Neural progenitor cell (in vitro differentiated cells): Measurements from ENCODE around the gene TANC1. TPM values are rescaled to one million over a fixed set of nuclear protein-coding genes. Genes with fewer than 3 reads are reported as not detected.

Source experiments
- DNase-seq: peaks from one replicate; pipeline ENCODE4 v3.0.0-alpha.2; 2016; ENCODE audit warnings: low spot score
- H2AFZ ChIP-seq: fragments of 200-600 bp; sonication (generic); replicated peaks from 2 replicates; pipeline ENCODE4 v1.6.1; 2016; ENCODE audit warnings: antibody characterized with exemption
- H3F3A ChIP-seq: fragments of 200-600 bp; sonication (generic); 2 replicates; pipeline ENCODE4 v1.6.1; 2016; ENCODE audit warnings: antibody characterized with exemption, low read depth
- H3K27ac ChIP-seq: fragments of 200-600 bp; sonication (generic); 2 replicates; pipeline ENCODE4 v1.5.1; 2016; ENCODE audit warnings: mild to moderate bottlenecking
- H3K27me3 ChIP-seq: fragments of 200-600 bp; sonication (generic); 2 replicates; pipeline ENCODE4 v1.6.1; 2016; ENCODE audit warnings: mild to moderate bottlenecking, moderate library complexity
- H3K36me3 ChIP-seq: fragments of 200-600 bp; sonication (generic); 2 replicates; pipeline ENCODE4 v1.5.1; 2016
- H3K4me1 ChIP-seq: fragments of 200-600 bp; sonication (generic); 2 replicates; pipeline ENCODE4 v1.6.1; 2016; ENCODE audit warnings: mixed run types
- H3K4me2 ChIP-seq: fragments of 200-600 bp; sonication (generic); 2 replicates; pipeline ENCODE4 v1.6.1; 2016
- H3K4me3 ChIP-seq: fragments of 200-600 bp; sonication (generic); 2 replicates; pipeline ENCODE4 v1.5.1; 2016
- H3K79me2 ChIP-seq: fragments of 200-600 bp; sonication (generic); 2 replicates; pipeline ENCODE4 v1.6.1; 2016; ENCODE audit warnings: low read depth
- H3K9ac ChIP-seq: fragments of 200-600 bp; sonication (generic); 2 replicates; pipeline ENCODE4 v1.6.1; 2016
- H3K9me3 ChIP-seq: fragments of 200-600 bp; sonication (generic); 2 replicates; pipeline ENCODE4 v1.5.1; 2016; ENCODE audit warnings: low read depth
- H4K20me1 ChIP-seq: fragments of 200-600 bp; sonication (generic); 2 replicates; pipeline ENCODE4 v1.6.1; 2016; ENCODE audit warnings: low read depth
- H3K27ac Mint-ChIP-seq: 3 replicates; pipeline ENCODE4 v1.8.0; 2021; ENCODE audit warnings: mixed read lengths
- H3K27me3 Mint-ChIP-seq: 2 replicates; pipeline ENCODE4 v1.8.0; 2022; ENCODE audit warnings: low read depth, mild to moderate bottlenecking, inconsistent platforms, moderate library complexity, mixed read lengths; ENCODE audit not compliant: insufficient read depth
- H3K36me3 Mint-ChIP-seq: 3 replicates; pipeline ENCODE4 v1.8.0; 2021; ENCODE audit warnings: mixed read lengths
- H3K4me1 Mint-ChIP-seq: 3 replicates; pipeline ENCODE4 v1.8.0; 2021; ENCODE audit warnings: mixed read lengths
- H3K4me3 Mint-ChIP-seq: 3 replicates; pipeline ENCODE4 v1.8.0; 2021; ENCODE audit warnings: mild to moderate bottlenecking, moderate library complexity, mixed read lengths
- H3K9me3 Mint-ChIP-seq: 3 replicates; pipeline ENCODE4 v1.8.0; 2020; ENCODE audit warnings: mixed read lengths
- EZH2 ChIP-seq: fragments of 200-600 bp; sonication (generic); IDR thresholded peaks from 2 replicates; pipeline ENCODE4 v1.6.1; 2017; ENCODE audit warnings: antibody characterized with exemption, mild to moderate bottlenecking, moderate library complexity
- EZH2phosphoT487 ChIP-seq: fragments of 200-600 bp; sonication (generic); IDR thresholded peaks from 2 replicates; pipeline ENCODE4 v1.6.1; 2017; ENCODE audit warnings: antibody characterized with exemption
- total RNA-seq: library from RNA; depleted of rRNA; stranded (reverse); fragments of >200 nt; gene quantifications from 2 replicates; pipeline ENCODE4 v1.2.3, GENCODE V29; 2015; ENCODE audit warnings: low replicate concordance
- TF ChIP-seq, protein P1 (sequence below): fragments of 200-600 bp; sonication (generic); IDR thresholded peaks from 2 replicates; pipeline ENCODE4 v1.5.1; 2017; ENCODE audit warnings: antibody characterized with exemption, mild to moderate bottlenecking

Gene TANC1
- total RNA-seq, 1 donor from 2014 or later: 11.9 TPM

DNA sequence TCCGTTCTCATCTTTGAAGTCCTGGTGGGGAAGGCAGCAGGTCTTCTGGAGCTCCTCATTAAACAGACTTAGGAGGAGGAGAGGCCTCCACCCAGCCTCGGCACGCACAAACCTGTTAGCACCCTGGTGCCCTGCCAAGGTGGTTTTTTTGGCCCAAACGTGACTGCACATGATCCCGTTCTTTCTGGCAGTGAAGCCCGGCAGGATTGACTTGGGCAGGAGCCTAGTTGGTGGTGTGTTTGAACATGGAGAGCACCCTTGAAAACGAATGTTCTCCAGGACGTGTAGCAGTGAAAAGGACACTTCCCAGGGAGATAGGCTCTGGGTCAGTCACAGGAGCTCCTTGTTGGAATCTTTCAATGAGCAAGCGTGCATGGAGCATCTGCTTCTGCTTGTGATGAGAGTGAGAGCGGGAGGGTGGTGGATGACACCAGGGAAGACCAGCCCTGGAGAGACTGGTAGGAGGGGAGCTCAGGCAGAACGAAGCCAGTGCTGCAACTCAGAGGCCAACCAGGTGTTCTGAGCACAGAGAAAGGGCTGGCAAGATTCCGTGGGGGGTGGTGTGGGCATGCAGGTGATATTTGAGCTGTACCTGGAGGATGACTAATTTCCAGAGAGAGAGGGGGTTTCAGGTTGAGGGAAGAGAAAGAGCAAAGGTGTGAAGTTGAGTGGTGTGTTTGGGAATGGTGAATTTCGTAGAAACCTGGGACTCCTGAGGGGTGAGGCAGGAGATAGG is 73.8 kb downstream of the TANC1 start:
- peaks cover 6% of the 10 kb centered on the region for H3K4me1 ChIP-seq
- H3K9ac ChIP-seq: no peak overlapping the region
- H3K9me3 Mint-ChIP-seq: peaks cover 44% of the 10 kb centered on the region
- H3K4me2 ChIP-seq: no peak overlapping the region
- peaks cover 2% of the 10 kb centered on the region for H3K27me3 Mint-ChIP-seq
- H3K4me3 Mint-ChIP-seq: no peak overlapping the region
- H3K4me1 Mint-ChIP-seq: peaks cover 8% of the 10 kb centered on the region
- no peaks in the 10 kb centered on the region for H3K27me3 ChIP-seq
- no peak overlapping the region for H3K4me3 ChIP-seq
- H3K79me2 ChIP-seq: no peaks in the 10 kb centered on the region
- no peaks in the 10 kb centered on the region for H4K20me1 ChIP-seq
- no peak for DNase-seq
- no peak overlapping the region for H3K27ac ChIP-seq
- H3K27ac Mint-ChIP-seq: no peak overlapping the region
- peaks cover 5% of the 10 kb centered on the region for H3K9me3 ChIP-seq
- TF ChIP-seq EZH2 (no peak), EZH2phosphoT487 (no peak)
- TF ChIP-seq, protein P1, sequence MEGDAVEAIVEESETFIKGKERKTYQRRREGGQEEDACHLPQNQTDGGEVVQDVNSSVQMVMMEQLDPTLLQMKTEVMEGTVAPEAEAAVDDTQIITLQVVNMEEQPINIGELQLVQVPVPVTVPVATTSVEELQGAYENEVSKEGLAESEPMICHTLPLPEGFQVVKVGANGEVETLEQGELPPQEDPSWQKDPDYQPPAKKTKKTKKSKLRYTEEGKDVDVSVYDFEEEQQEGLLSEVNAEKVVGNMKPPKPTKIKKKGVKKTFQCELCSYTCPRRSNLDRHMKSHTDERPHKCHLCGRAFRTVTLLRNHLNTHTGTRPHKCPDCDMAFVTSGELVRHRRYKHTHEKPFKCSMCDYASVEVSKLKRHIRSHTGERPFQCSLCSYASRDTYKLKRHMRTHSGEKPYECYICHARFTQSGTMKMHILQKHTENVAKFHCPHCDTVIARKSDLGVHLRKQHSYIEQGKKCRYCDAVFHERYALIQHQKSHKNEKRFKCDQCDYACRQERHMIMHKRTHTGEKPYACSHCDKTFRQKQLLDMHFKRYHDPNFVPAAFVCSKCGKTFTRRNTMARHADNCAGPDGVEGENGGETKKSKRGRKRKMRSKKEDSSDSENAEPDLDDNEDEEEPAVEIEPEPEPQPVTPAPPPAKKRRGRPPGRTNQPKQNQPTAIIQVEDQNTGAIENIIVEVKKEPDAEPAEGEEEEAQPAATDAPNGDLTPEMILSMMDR: no peak
- H3K36me3 ChIP-seq: no peaks in the 10 kb centered on the region
- H3F3A ChIP-seq: no peaks in the 10 kb centered on the region
- no peak overlapping the region for H2AFZ ChIP-seq
- H3K36me3 Mint-ChIP-seq: peaks cover 16% of the 10 kb centered on the region

DNA sequence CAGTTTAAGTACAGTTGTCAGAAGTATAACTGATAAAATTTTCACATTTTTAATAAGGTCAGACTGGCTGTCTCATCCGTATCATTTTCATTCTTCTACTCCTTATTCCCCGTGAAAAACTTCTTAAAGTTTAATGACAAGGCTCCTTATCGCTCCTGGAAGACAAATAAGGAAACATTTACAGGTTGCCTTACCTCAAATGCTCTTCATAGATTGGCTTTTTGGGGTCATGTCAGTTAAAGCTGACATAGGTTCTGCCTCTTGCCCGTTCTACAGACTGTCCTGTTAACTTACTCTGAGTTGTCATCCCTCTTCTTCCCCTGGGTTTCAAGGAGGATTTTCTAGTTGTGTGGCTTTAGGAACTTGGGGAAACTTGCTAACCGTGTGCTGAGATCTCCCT is 75.3 kb downstream of the TANC1 start:
- Histone ChIP-seq H3K9ac (no peak overlapping the region), H3K4me2 (no peak overlapping the region), H3K4me3 (no peak overlapping the region), H3K4me1 (peaks cover 6% of the 10 kb centered on the region), H3K9me3 (peaks cover 5% of the 10 kb centered on the region), H3F3A (no peaks in the 10 kb centered on the region), H3K27ac (no peak overlapping the region), H3K27me3 (no peaks in the 10 kb centered on the region), H3K36me3 (no peaks in the 10 kb centered on the region), H2AFZ (no peak overlapping the region), H3K79me2 (no peaks in the 10 kb centered on the region), H4K20me1 (no peaks in the 10 kb centered on the region)
- Mint-ChIP-seq H3K27ac (no peak overlapping the region), H3K9me3 (peaks cover 32% of the 10 kb centered on the region), H3K36me3 (peaks cover 20% of the 10 kb centered on the region), H3K27me3 (peaks cover 2% of the 10 kb centered on the region), H3K4me1 (peaks cover 16% of the 10 kb centered on the region), H3K4me3 (no peak overlapping the region)
- TF ChIP-seq, protein P1: no peak
- TF ChIP-seq EZH2 (no peak), EZH2phosphoT487 (no peak)
- no peak for DNase-seq

DNA sequence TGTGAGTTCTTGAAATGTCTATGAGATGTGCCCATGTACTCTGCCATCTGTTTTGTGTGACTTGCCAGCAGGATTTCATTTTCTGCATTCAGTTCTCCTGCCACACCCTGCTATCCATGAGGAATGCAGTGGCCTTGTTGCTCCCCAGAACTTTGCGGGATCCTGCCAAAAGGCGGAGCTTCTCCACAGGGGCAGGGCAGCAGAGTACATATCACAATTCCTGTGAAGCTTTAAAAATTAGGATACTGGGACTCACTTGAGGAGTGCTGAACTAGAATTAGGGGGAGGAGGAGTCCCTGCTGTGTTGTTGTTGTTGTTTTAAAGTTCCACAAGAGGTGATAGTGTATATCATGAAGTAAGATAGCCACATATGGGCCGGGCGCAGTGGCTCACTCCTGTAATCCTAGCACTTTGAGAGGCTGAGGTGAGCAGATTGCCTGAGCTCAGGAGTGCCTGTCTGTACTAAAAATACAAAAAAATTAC is 76.4 kb downstream of the TANC1 start:
- peaks cover 16% of the 10 kb centered on the region for H3K4me1 Mint-ChIP-seq
- no peak for DNase-seq
- no peak overlapping the region for H3K27ac Mint-ChIP-seq
- Histone ChIP-seq H4K20me1 (no peaks in the 10 kb centered on the region), H3K27me3 (no peaks in the 10 kb centered on the region), H3K4me3 (no peak overlapping the region), H3K4me1 (peaks cover 6% of the 10 kb centered on the region), H3K9me3 (peaks cover 5% of the 10 kb centered on the region), H3K9ac (no peak overlapping the region), H3K4me2 (no peak overlapping the region), H3F3A (no peaks in the 10 kb centered on the region), H3K36me3 (no peaks in the 10 kb centered on the region), H2AFZ (no peak overlapping the region), H3K79me2 (no peaks in the 10 kb centered on the region), H3K27ac (no peak overlapping the region)
- TF ChIP-seq EZH2 (no peak), EZH2phosphoT487 (no peak)
- TF ChIP-seq, protein P1: no peak
- H3K36me3 Mint-ChIP-seq: peaks cover 20% of the 10 kb centered on the region
- H3K27me3 Mint-ChIP-seq: peaks cover 2% of the 10 kb centered on the region
- H3K4me3 Mint-ChIP-seq: no peak overlapping the region
- H3K9me3 Mint-ChIP-seq: peaks cover 23% of the 10 kb centered on the region
